K562 (cell line): ENCODE data around the gene LSP1. TPM values are rescaled to one million over a fixed set of nuclear protein-coding genes. Genes with fewer than 3 reads are reported as not detected.
A peak's percentile ranks its signal among the peaks of the same experiment; 100 is the strongest.

Source experiments
- ATAC-seq: fragments of 200-7000 bp; cut with Tn5 transposase; 3 replicates; pipeline ENCODE4 v1.9.1; 2020; ENCODE audit warnings: moderate library complexity
- BruUV-seq: library from RNA; stranded (reverse); fragments of 400-500 nt; replicated peaks from 2 replicates; lab custom pipeline; 2021; lab: Mats Ljungman, UMichigan
- CTCF ChIA-PET: fragments of 300-600 bp; formaldehyde crosslinking; extraction: SDS; loops from one replicate; lab custom pipeline; 2021; ENCODE audit warnings: low intra/inter-chr PET ratio; lab: Yijun Ruan, JAX
- POLR2A ChIA-PET: fragments of 300-600, 350-650 bp; sonication (Branson Sonifier 250); formaldehyde crosslinking; extraction: SDS; loops from one replicate; lab custom pipeline; 2021; ENCODE audit warnings: antibody characterized with exemption, inconsistent platforms; lab: Yijun Ruan, JAX
- DNase-seq, 4 experiments: peaks; one replicate each; pipeline versions ENCODE4 v3.0.0 to v3.0.0-alpha.2; 2011 to 2018; ENCODE audit warnings: low spot score in 3 of 4, mixed read lengths in 3 of 4; ENCODE audit errors: extremely low read depth in 1 of 4
- FAIRE-seq: peaks from 2 replicates; lab custom pipeline; 2011; peaks lifted over from hg19 to GRCh38; lab: Jason Lieb, UNC
- H2AFZ ChIP-seq: 2 replicates; pipeline ENCODE4 v1.6.0; 2011; ENCODE audit warnings: low read depth, low read length, control low read depth, inconsistent platforms
- H3K27ac ChIP-seq: fragments of 200-600 bp; 3 replicates; pipeline ENCODE4 v1.8.0; 2011; ENCODE audit warnings: low read depth, mild to moderate bottlenecking, control low read depth, inconsistent platforms, low read length, moderate library complexity, mixed read lengths; ENCODE audit errors: extremely low read depth
- H3K27me3 ChIP-seq, 2 experiments: fragments of 300-600 bp in 1 of 2; 2 replicates in 1 of 2; 3 replicates in 1 of 2; pipeline versions ENCODE4 v1.6.0 to v1.8.0; 2011; ENCODE audit warnings: inconsistent platforms in 2 of 2, low read length in 2 of 2, mild to moderate bottlenecking in 1 of 2, mixed read lengths in 1 of 2, moderate library complexity in 1 of 2; ENCODE audit not compliant: control insufficient read depth in 2 of 2, insufficient read depth in 2 of 2
- H3K36me3 ChIP-seq: fragments of 300-600 bp; 3 replicates; pipeline ENCODE4 v1.8.0; 2011; ENCODE audit warnings: mild to moderate bottlenecking, low read length, inconsistent platforms; ENCODE audit not compliant: control insufficient read depth, insufficient read depth
- H3K4me1 ChIP-seq, 2 experiments: fragments of 200-600 bp in 1 of 2; replicated peaks in 1 of 2; 2 replicates in 1 of 2; 3 replicates in 1 of 2; pipeline versions ENCODE4 v1.5.1 to v1.8.0; 2011; ENCODE audit warnings: inconsistent platforms in 2 of 2, low read length in 2 of 2, mild to moderate bottlenecking in 1 of 2, mixed read lengths in 1 of 2, moderate library complexity in 1 of 2; ENCODE audit not compliant: control insufficient read depth in 2 of 2, insufficient read depth in 2 of 2
- H3K4me2 ChIP-seq: 2 replicates; pipeline ENCODE4 v1.6.1; 2011; ENCODE audit warnings: low read length, control low read depth, inconsistent platforms, mixed read lengths; ENCODE audit not compliant: insufficient read depth
- H3K4me3 ChIP-seq: fragments of 200-600 bp; sonication (generic), shearing (Covaris generic); 2 replicates; pipeline ENCODE4 v1.5.1; 2016; ENCODE audit warnings: control low read depth, inconsistent platforms
- H3K79me2 ChIP-seq: fragments of 200-600 bp; 3 replicates; pipeline ENCODE4 v1.8.0; 2011; ENCODE audit warnings: low read length, inconsistent platforms; ENCODE audit not compliant: control insufficient read depth, insufficient read depth
- H3K9ac ChIP-seq, 2 experiments: 2 replicates each; pipeline versions ENCODE4 v1.6.0 to v1.6.1; 2011; ENCODE audit warnings: low read depth in 2 of 2, low read length in 2 of 2, control low read depth in 1 of 2, inconsistent platforms in 1 of 2, mild to moderate bottlenecking in 1 of 2, mixed read lengths in 1 of 2; ENCODE audit not compliant: insufficient read depth in 1 of 2
- H3K9me1 ChIP-seq: one replicate; pipeline ENCODE4 v1.6.0; 2011; ENCODE audit warnings: inconsistent platforms, mild to moderate bottlenecking, low read length, moderate library complexity; ENCODE audit not compliant: control insufficient read depth, insufficient read depth
- H3K9me3 ChIP-seq: replicated peaks from 2 replicates; pipeline ENCODE4 v1.5.1; 2011; ENCODE audit warnings: low read depth, low read length, inconsistent platforms; ENCODE audit not compliant: control insufficient read depth, insufficient read depth
- H4K20me1 ChIP-seq: replicated peaks from 2 replicates; pipeline ENCODE4 v1.6.1; 2011; ENCODE audit warnings: low read length, inconsistent platforms, mixed read lengths; ENCODE audit not compliant: control insufficient read depth, insufficient read depth
- EGR1 ChIP-seq: fragments of 450-650 bp; conservative IDR thresholded peaks from 2 replicates; pipeline ENCODE4 v1.6.1; 2017; ENCODE audit warnings: mild to moderate bottlenecking
- L3MBTL2 ChIP-seq: fragments of 450-650 bp; IDR thresholded peaks from 2 replicates; pipeline ENCODE4 v1.6.1; 2016; ENCODE audit warnings: mild to moderate bottlenecking, moderate library complexity
- WGBS: fragments of 100-300 bp; shearing (Covaris generic); methylation state at CpG from one replicate; pipeline ENCODE4 v1.1.6; 2016; ENCODE audit warnings: low coverage, mixed read lengths; ENCODE audit not compliant: insufficient coverage; ENCODE audit errors: missing lambda C conversion rate; 5-methylcytosine and 5-hydroxymethylcytosine counted together
- in situ Hi-C: fragments of 300-500 bp; cut with MboI; formaldehyde crosslinking; loops from 4 replicates; pipeline ENCODE4 v1.15.0; 2018; ENCODE audit warnings: inconsistent platforms, mixed read lengths
- intact Hi-C: fragments of 100-400 bp; cut with micrococcal nuclease; formaldehyde crosslinking; loops from 2 replicates; pipeline ENCODE4 v1.14.2; 2022
- polyA plus RNA-seq, 8 experiments: library from polyadenylated mRNA; depleted of rRNA in 4 of 8; stranded (reverse) in 5 of 8; unstranded in 3 of 8; fragments of >200 nt; fragmentation: Nextera tagmentation in 2 of 8; fragmentation: Illumina TruSeq in 1 of 8; extraction: Ambion mirVana in 2 of 8; extraction: Trizol in 1 of 8; gene quantifications; 2 replicates each; pipeline versions ENCODE4 v1.2.1 to v1.2.3, GENCODE V29; 2011 to 2014; ENCODE audit warnings: inconsistent platforms in 1 of 8, missing spikeins in 1 of 8
- total RNA-seq, 7 experiments: library from RNA; depleted of rRNA in 6 of 7; stranded (reverse); fragments of >200 nt in 6 of 7; fragmentation: Illumina TruSeq in 2 of 7; extraction: Trizol in 2 of 7; gene quantifications; 2 replicates each; pipeline versions ENCODE4 v1.2.1 to v1.2.3, GENCODE V29; 2011 to 2021; ENCODE audit warnings: low replicate concordance in 1 of 7

The LSP1 gene
- total and polyA plus RNA-seq, 9 of the 15 experiments (the other 6 are each of a cell fraction or from before 2014, with no cell fraction given): 0.08 to 2.9 (median 0.65) TPM; not detected in 2

GRCh38 chr11:1918436-1919315 lies 65.8 kb downstream of the LSP1 start:
- Histone ChIP-seq H3K36me3 (no peaks in the 10 kb centered on the region), H3K27ac (no peak overlapping the region), H3K9me1 (no peaks in the 10 kb centered on the region), H3K27me3 (peaks cover 8 to 57% of the 10 kb centered on the region in 2 experiments; a peak in 4 of 5 replicates), H3K9me3 (no peaks in the 10 kb centered on the region; the same call in 1 of the 2 replicates), H4K20me1 (peaks cover 6% of the 10 kb centered on the region; the same call in 1 of the 2 replicates), H3K4me3 (no peak overlapping the region), H3K9ac (no peak overlapping the region), H3K4me2 (no peak overlapping the region), H3K79me2 (no peaks in the 10 kb centered on the region), H2AFZ (no peak overlapping the region), H3K4me1 (peaks cover 0 to 31% of the 10 kb centered on the region in 2 experiments; a peak in 1 of 5 replicates)
- CTCF ChIA-PET: no interaction called here
- no peak for DNase-seq
- 19% methylated on average over 23 of the region's 29 CpGs for WGBS
- in situ Hi-C loops (loop anchor here (5.0 kb wide), 1 partner anchor 36 kb away; no protein-coding TSS in a partner anchor), intact Hi-C loops (no loop called here)
- POLR2A ChIA-PET: no interaction called here
- TF ChIP-seq EGR1: peak; percentile 37; the same call in 1 of the 2 replicates
- TF ChIP-seq L3MBTL2: no peak
- no TSS peak for BruUV-seq
- no peak for ATAC-seq
- FAIRE-seq: no peak
